Measurements from ENCODE around the gene ANKRD2. TPM values are rescaled to one million over a fixed set of nuclear protein-coding genes. Genes with fewer than 3 reads are reported as not detected.
"Not testable (repeated sequence)": the region's sequence is repeated elsewhere in the genome, so short reads cannot be mapped to it uniquely, and the experiment has no call there.

ANKRD2 gene
- total RNA-seq, 1 donor from 2014 or later = not detected

- no peak for DNase-seq (ENCODE audit: low read depth, low spot score)
- no peaks in the 10 kb centered on the region for H3K9me3 Mint-ChIP-seq
- TF ChIP-seq CTCF (conservative IDR thresholded peaks at IDR 0.05) = no peak
- H3K4me3 Mint-ChIP-seq = no peak overlapping the region
- no peaks in the 10 kb centered on the region for H3K36me3 Mint-ChIP-seq (ENCODE audit: low read depth)
- H3K27ac Mint-ChIP-seq (ENCODE audit: unreplicated experiment) = no peak overlapping the region
- no peaks in the 10 kb centered on the region for H3K27me3 Mint-ChIP-seq (ENCODE audit: low read depth)
- no peaks in the 10 kb centered on the region for H3K4me1 Mint-ChIP-seq
Observed at GRCh38 chr10:97575127-97575668, 2.6 kb downstream of the ANKRD2 start.

- H3K27me3 Mint-ChIP-seq (ENCODE audit: low read depth); DNase-seq (ENCODE audit: low read depth, low spot score); H3K27ac Mint-ChIP-seq (ENCODE audit: unreplicated experiment); H3K36me3 Mint-ChIP-seq (ENCODE audit: low read depth); H3K9me3 Mint-ChIP-seq; H3K4me3 Mint-ChIP-seq; H3K4me1 Mint-ChIP-seq: not testable (repeated sequence)
Observed at GRCh38 chr10:97576487-97576886, 3.9 kb downstream of the ANKRD2 start.

- no peak for TF ChIP-seq CTCF (conservative IDR thresholded peaks at IDR 0.05)
- Mint-ChIP-seq H3K36me3 (ENCODE audit: low read depth) (no peaks in the 10 kb centered on the region), H3K9me3 (no peaks in the 10 kb centered on the region), H3K4me1 (no peaks in the 10 kb centered on the region), H3K27me3 (ENCODE audit: low read depth) (no peaks in the 10 kb centered on the region), H3K27ac (ENCODE audit: unreplicated experiment) (no peak overlapping the region), H3K4me3 (no peak overlapping the region)
- no peak for DNase-seq (ENCODE audit: low read depth, low spot score)
Observed at GRCh38 chr10:97577701-97578100, 5.1 kb downstream of the ANKRD2 start.

- no peak overlapping the region for H3K4me3 Mint-ChIP-seq
- TF ChIP-seq CTCF (conservative IDR thresholded peaks at IDR 0.05) = no peak
- no peaks in the 10 kb centered on the region for H3K36me3 Mint-ChIP-seq (ENCODE audit: low read depth)
- H3K27me3 Mint-ChIP-seq (ENCODE audit: low read depth) = no peaks in the 10 kb centered on the region
- no peak for DNase-seq (ENCODE audit: low read depth, low spot score)
- H3K27ac Mint-ChIP-seq (ENCODE audit: unreplicated experiment) = no peak overlapping the region
- H3K4me1 Mint-ChIP-seq = no peaks in the 10 kb centered on the region
- no peaks in the 10 kb centered on the region for H3K9me3 Mint-ChIP-seq
Observed at GRCh38 chr10:97578171-97578844, 5.7 kb downstream of the ANKRD2 start.

GRCh38 chr10:97580421-97581367, 8.1 kb downstream of the ANKRD2 start:
- H3K27me3 Mint-ChIP-seq (ENCODE audit: low read depth) = no peaks in the 10 kb centered on the region
- DNase-seq (ENCODE audit: low read depth, low spot score) = no peak
- H3K4me3 Mint-ChIP-seq = no peak overlapping the region
- H3K9me3 Mint-ChIP-seq = no peaks in the 10 kb centered on the region
- H3K4me1 Mint-ChIP-seq = peaks cover 10% of the 10 kb centered on the region
- no peaks in the 10 kb centered on the region for H3K36me3 Mint-ChIP-seq (ENCODE audit: low read depth)
- no peak overlapping the region for H3K27ac Mint-ChIP-seq (ENCODE audit: unreplicated experiment)
- no peak for TF ChIP-seq CTCF (conservative IDR thresholded peaks at IDR 0.05)
